ENCODE results near the gene NDUFS8.
"Not testable (repeated sequence)": the region's sequence is repeated elsewhere in the genome, so short reads cannot be mapped to it uniquely, and the experiment has no call there.

The NDUFS8 gene

GRCh38 chr11:68030318-68031143 lies at the start of gene NDUFS8:
Gene NDUFS8, plus strand, starts transcription at chr11:68030681. Its CDS starts 1,471 bp downstream, at chr11:68032152.
- DNase-seq, result peak; percentile 100

GRCh38 chr11:67981226-67981625 lies 49.3 kb upstream of the NDUFS8 start:
- not testable (repeated sequence) for DNase-seq

- not testable (repeated sequence) for DNase-seq
Observed at GRCh38 chr11:67982255-67982857, 48.1 kb upstream of the NDUFS8 start.

- DNase-seq, result no peak
Observed at GRCh38 chr11:67983951-67984350, 46.5 kb upstream of the NDUFS8 start.

- DNase-seq, result not testable (repeated sequence)
Observed at GRCh38 chr11:67985302-67985701, 45.2 kb upstream of the NDUFS8 start.

DNA sequence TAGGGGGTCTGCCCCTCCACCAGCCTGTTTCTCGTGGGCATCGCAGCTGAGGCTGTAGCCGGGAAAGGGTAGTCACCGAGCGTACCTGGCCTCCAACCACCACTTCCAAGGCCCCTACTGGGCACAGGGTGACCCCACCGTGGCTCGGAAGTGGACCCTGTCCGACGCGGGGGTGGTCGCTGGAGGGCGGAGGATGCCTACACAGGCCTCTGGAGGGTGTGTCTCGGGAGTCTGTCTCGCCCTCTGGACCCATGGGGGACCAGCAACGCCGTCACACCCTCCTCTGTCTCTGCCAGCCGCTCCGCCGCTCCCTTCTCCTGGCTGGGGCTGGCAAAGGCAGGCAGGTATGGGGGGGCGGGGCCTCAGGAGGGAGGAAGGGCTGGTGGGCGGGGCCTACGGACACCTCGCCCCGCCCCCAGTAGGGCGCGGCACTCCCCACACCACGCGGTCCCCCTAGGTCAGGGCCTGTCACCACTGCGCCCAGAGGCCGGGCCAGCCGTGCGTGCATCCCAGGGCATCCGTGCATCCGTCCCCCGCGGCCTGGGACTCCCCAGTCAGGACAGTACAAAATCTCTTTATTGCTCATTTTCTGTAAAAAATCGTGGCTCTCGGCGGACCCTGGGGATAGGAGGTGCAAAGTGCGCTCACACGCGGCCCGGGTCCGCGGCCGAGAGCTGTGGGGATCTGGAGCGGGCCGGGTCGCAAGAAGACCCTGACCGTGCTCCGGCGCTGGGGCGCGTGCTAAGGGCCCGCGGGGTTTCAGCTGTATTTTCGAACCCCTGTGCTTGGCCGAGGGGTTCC lies 39.7 kb upstream of the NDUFS8 start:
- not testable (repeated sequence) for DNase-seq

DNA sequence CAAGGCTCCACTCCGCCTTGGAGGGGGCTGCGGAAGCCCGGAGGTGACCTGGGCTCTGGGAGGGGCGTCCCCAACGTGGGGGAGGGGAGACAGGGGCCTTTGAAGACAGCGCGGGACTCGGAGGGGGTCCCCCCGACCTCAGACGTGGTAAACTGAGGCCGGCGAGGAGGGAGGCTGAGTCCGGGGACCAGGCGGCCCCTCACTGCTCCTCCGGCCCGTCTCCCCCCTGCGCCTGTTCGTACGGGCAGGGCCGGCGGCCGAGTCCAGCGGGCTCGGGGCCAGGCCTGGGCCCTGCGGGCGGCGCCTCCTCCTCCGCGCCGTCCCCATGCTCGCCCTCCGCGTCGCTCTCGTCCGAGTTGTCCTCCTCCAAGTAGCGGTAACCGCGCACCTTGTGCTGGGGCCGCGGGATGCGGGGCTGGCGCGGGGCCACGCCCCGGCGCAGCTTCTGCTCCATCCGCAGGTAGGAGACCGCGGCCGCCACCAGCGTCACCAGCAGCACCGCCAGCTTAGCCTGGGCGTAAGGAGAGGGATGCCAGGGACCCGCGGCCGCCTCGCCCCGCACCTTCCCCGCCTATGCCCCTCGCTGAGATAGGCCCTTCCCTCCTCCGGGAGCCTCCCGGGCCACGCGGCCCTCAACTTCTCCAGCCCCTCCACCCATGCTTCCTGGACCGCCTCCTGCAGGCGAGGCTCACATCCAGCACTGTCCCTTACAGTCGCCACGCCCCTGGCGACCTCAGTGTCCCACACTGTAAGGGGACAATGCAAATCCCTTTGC lies 38.9 kb upstream of the NDUFS8 start:
- DNase-seq, result not testable (repeated sequence)

DNA sequence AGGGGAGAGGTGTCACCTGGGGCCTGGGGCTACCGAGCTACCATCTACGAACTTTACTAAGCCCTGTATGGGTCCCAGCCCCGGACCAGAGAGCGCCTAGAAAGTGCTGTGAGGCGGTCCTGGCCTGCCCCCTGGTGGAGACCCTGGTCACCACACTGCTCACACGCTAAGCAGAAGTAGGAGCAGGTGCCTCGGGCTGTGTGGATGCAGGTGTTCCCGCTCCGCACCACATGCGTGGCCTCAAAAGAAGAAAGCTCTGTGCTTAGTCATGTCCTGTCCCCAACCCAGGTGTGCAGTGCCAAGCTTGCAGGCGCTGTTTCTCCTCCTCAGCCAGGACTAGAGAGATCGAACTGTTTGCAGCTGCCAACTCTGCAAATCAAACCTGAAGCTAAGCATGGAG lies 36.7 kb upstream of the NDUFS8 start:
- DNase-seq, result peak; percentile 97

DNA sequence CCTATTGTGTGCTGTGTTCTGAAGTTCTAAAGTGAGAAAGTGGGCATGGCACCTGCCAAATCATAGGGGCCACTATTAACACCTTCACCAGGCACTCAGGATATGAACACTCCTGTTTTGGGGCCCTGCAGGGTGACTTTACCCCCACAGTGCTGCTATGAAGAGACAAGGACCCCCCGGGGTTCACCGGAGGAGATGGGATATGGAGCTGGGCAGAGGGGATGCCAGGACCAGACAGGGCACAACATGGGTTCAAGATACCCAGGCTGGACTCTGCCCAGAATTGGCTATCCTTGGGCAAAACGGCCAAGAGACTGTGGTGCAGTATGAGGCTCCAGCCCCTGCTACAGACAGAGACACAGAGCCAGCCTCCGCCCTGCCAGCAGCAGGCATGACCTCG lies 36.1 kb upstream of the NDUFS8 start:
- DNase-seq, result peak; percentile 27

GRCh38 chr11:67995129-67995528 lies 35.4 kb upstream of the NDUFS8 start:
- peak; percentile 5 for DNase-seq

GRCh38 chr11:67995579-67995978 lies 34.9 kb upstream of the NDUFS8 start:
- peak; percentile 65 for DNase-seq

- DNase-seq, result peak; percentile 3
Observed at GRCh38 chr11:67996051-67996450, 34.4 kb upstream of the NDUFS8 start.

DNA sequence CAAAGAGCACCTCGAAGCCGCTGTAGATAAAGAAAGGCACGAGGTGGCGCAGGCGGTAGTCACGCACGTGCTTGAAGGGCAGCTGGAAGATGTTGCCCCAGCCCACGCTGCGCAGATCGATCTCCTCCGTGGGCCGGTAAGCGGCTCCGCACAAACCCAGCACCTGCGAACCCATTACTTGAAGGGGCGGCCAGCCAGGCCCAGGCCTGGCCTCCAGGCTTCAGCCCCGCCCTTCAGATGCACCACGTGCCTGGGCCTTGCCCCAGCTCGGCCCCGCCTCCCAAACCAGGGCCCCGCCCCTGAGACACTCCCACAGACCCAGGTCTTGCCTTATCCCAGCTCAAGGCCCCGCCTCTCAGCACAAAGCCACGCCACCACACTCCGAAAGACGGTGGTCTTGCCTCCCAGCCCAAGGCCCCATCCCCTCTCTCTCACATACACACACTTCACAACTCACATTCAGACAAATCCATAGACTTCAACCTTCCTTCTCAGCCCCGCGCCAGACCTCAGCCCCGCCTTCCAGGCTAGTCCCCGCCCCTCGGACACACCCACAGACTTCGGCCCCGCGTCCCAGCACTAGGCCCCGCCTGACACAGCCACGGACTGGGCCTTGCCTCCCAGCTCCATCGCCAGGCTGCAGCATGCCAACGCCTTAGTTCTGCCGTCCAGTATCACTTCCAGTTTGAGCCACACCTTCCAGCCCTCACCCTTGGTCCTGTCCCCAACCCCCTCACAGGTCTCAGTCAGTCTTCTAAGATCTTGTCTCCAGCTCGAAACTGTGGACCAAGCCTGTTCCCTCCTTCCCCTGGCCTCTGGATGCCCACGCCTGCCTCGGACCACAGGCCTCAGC lies 33.6 kb upstream of the NDUFS8 start:
- peak; percentile 63 for DNase-seq

- DNase-seq, result no peak
Observed at GRCh38 chr11:67997475-67997921, 33.0 kb upstream of the NDUFS8 start.

DNA sequence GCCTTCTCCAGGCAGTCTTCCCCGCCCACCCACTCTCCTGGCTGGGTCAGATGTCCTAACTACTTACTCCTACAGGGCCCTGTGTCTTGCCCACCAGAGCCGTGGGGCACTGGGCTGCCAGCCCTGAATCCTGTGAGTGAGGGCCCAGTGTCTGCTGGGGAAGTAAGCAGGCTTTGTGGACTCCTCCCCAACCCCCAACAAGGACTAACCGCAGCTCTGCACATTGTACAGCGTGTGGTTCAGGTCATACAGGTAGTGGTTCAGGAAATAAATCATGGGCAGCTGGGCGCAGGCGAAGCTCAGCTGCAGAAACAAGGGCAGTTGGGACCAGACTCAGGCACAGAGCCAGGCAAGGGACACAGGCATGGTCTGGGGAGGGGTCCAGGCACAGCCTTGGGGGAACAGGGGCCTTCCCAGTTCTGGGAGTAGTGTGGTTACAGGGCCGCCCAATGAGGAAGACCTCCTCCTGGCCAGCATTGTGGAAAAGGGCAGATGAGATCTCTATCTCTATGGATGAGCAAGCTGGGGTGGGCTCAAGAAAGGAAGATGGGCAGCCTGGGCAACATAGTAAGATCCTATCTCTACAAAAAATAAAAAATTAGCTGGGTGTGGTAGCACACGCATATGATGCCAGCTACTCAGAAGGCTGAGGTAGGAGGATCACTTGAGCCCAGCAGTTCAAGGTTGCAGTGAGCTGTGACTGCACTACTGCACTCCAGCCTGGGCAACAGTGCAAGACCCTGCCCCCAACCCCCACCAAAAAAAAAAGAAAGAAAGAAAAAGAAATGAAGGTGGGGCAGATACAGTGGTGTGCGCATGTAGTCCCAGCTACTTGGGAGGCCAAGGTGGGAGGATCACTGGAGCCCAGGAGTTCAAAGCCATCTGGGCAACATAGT lies 32.1 kb upstream of the NDUFS8 start:
- DNase-seq, result no peak

GRCh38 chr11:67999201-67999629 lies 31.3 kb upstream of the NDUFS8 start:
- no peak for DNase-seq

DNA sequence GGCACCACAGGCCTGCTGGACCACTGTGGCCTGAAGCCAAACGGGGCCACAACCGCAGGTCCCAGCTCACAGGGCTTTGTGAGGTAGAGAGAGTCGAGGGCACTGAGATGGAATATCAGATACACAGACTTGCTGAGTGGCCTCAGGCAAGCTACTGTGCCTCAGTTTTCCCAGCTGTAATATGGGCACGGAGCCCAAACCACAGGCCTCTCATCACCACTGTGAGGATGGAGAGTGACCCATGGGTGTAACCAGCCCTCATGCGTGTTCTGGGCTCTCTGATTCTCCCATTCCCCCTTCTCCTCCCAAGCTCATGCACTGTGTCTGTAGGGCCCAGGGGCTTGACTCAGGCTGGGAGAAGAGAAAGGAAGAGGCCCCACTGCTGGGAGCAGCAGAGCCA lies 30.8 kb upstream of the NDUFS8 start:
- DNase-seq, result no peak

DNA sequence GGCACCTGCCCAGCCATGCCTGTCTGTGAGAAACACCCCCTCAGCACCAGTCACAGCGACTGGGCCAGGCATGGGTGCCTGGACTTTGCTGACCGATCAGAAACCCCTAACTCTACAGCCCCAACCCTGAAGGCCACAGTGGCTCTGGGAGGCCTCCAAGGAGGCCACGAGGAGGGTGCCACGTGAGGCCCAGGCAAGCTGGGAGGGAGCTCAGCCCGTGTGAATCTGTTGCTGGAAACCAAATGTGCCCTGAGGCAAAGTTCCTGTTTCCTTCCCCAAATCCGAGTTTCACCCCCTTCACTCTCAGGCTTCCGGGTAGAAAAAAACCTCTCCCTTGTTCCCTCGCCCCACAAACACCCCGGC lies 27.9 kb upstream of the NDUFS8 start:
- DNase-seq, result peak; percentile 93

- DNase-seq, result peak; percentile 88
Observed at GRCh38 chr11:68002938-68003845, 27.3 kb upstream of the NDUFS8 start.

Data from RPMI8226 (cell line).